IMR-90 (cell line): ENCODE data around the gene PCK1. TPM values are rescaled to one million over a fixed set of nuclear protein-coding genes. Genes with fewer than 3 reads are reported as not detected.

Experiments
- ATAC-seq: fragments of 200-7000 bp; cut with Tn5 transposase; 2 replicates; pipeline ENCODE4 v1.9.1; 2020; ENCODE audit warnings: low read depth, mild to moderate bottlenecking, moderate library complexity
- BruUV-seq: library from RNA; stranded (reverse); fragments of 400-500 nt; replicated peaks from 2 replicates; lab custom pipeline; 2021; lab: Mats Ljungman, UMichigan
- CTCF ChIA-PET: fragments of 300-600 bp; formaldehyde crosslinking; extraction: SDS; loops from one replicate; lab custom pipeline; 2021; ENCODE audit warnings: antibody characterized with exemption; lab: Yijun Ruan, JAX
- POLR2A ChIA-PET: fragments of 300-600 bp; sonication (Branson Sonifier 250); formaldehyde crosslinking; loops from one replicate; lab custom pipeline; 2022; ENCODE audit warnings: antibody characterized with exemption; ENCODE audit not compliant: unreplicated experiment; lab: Charles Lee
- DNase-seq: peaks from one replicate; pipeline ENCODE4 v3.0.0; 2013
- H2AFZ ChIP-seq: replicated peaks from 2 replicates; pipeline ENCODE3; 2013; ENCODE audit warnings: low read length, mild to moderate bottlenecking; ENCODE audit not compliant: poor library complexity
- H2AK5ac ChIP-seq: 2 replicates; pipeline ENCODE4 v1.6.1; 2013; ENCODE audit warnings: low read depth, low read length, inconsistent platforms
- H2AK9ac ChIP-seq: replicated peaks from 2 replicates; pipeline ENCODE3; 2013; ENCODE audit warnings: mild to moderate bottlenecking, low read depth, low read length, moderate library complexity; ENCODE audit not compliant: poor library complexity
- H2BK120ac ChIP-seq: 2 replicates; pipeline ENCODE4 v1.6.1; 2013; ENCODE audit warnings: low read depth, low read length, inconsistent platforms
- H2BK15ac ChIP-seq: 3 replicates; pipeline ENCODE4 v1.6.1; 2013; ENCODE audit warnings: low read depth, low read length, inconsistent platforms
- H2BK20ac ChIP-seq: 2 replicates; pipeline ENCODE4 v1.6.1; 2013; ENCODE audit warnings: low read depth, mild to moderate bottlenecking, inconsistent platforms, low read length, moderate library complexity
- H2BK5ac ChIP-seq: 2 replicates; pipeline ENCODE4 v1.6.1; 2013; ENCODE audit warnings: mild to moderate bottlenecking, low read depth, low read length, inconsistent platforms; ENCODE audit not compliant: poor library complexity, severe bottlenecking
- H3K14ac ChIP-seq: replicated peaks from 2 replicates; pipeline ENCODE4 v1.6.1; 2013; ENCODE audit warnings: low read depth, low read length, inconsistent platforms
- H3K18ac ChIP-seq: 2 replicates; pipeline ENCODE4 v1.6.1; 2013; ENCODE audit warnings: low read depth, low read length, control low read depth
- H3K23ac ChIP-seq: 2 replicates; pipeline ENCODE4 v1.6.1; 2013; ENCODE audit warnings: low read depth, low read length, inconsistent platforms
- H3K27ac ChIP-seq: 2 replicates; pipeline ENCODE4 v1.5.1; 2013; ENCODE audit warnings: mild to moderate bottlenecking, control low read depth, low read length; ENCODE audit not compliant: insufficient read depth
- H3K27me3 ChIP-seq: 2 replicates; pipeline ENCODE4 v1.6.1; 2013; ENCODE audit warnings: low read length; ENCODE audit not compliant: control insufficient read depth, insufficient read depth
- H3K36me3 ChIP-seq: 2 replicates; pipeline ENCODE4 v1.6.1; 2013; ENCODE audit warnings: low read length, mixed read lengths; ENCODE audit not compliant: control insufficient read depth, insufficient read depth
- H3K4ac ChIP-seq: 2 replicates; pipeline ENCODE4 v1.6.1; 2013; ENCODE audit warnings: low read depth, low read length, inconsistent platforms
- H3K4me1 ChIP-seq: 2 replicates; pipeline ENCODE4 v1.6.1; 2013; ENCODE audit warnings: low read length, mixed read lengths; ENCODE audit not compliant: control insufficient read depth, insufficient read depth
- H3K4me2 ChIP-seq: 2 replicates; pipeline ENCODE4 v1.6.1; 2013; ENCODE audit warnings: low read depth, mild to moderate bottlenecking, control low read depth, low read length, moderate library complexity
- H3K4me3 ChIP-seq: 2 replicates; pipeline ENCODE4 v1.5.1; 2013; ENCODE audit warnings: low read depth, mild to moderate bottlenecking, control low read depth, low read length, moderate library complexity; ENCODE audit not compliant: insufficient read depth
- H3K56ac ChIP-seq: 2 replicates; pipeline ENCODE4 v1.6.1; 2013; ENCODE audit warnings: low read length, inconsistent platforms; ENCODE audit not compliant: insufficient read depth; ENCODE audit errors: extremely low read depth
- H3K79me1 ChIP-seq, 2 experiments: 2 replicates each; pipeline ENCODE4 v1.6.1; 2013; ENCODE audit warnings: low read length in 2 of 2, inconsistent platforms in 1 of 2, low read depth in 1 of 2
- H3K9ac ChIP-seq: 2 replicates; pipeline ENCODE4 v1.6.1; 2013; ENCODE audit warnings: low read depth, low read length, control low read depth
- H3K9me1 ChIP-seq: 2 replicates; pipeline ENCODE4 v1.6.1; 2013; ENCODE audit warnings: low read length, inconsistent platforms; ENCODE audit not compliant: insufficient read depth
- H3K9me3 ChIP-seq: 2 replicates; pipeline ENCODE4 v1.6.1; 2013; ENCODE audit warnings: low read length; ENCODE audit not compliant: control insufficient read depth, insufficient read depth
- H4K20me1 ChIP-seq: 2 replicates; pipeline ENCODE4 v1.6.1; 2013; ENCODE audit warnings: low read length, inconsistent platforms; ENCODE audit not compliant: insufficient read depth
- H4K5ac ChIP-seq: 2 replicates; pipeline ENCODE4 v1.6.1; 2013; ENCODE audit warnings: mild to moderate bottlenecking, low read depth, low read length, control low read depth
- H4K8ac ChIP-seq, 2 experiments: 2 replicates each; pipeline ENCODE4 v1.6.1; 2013; ENCODE audit warnings: low read depth in 2 of 2, low read length in 2 of 2, control low read depth in 1 of 2, inconsistent platforms in 1 of 2
- H4K91ac ChIP-seq: 2 replicates; pipeline ENCODE4 v1.6.1; 2013; ENCODE audit warnings: low read depth, low read length, inconsistent platforms; ENCODE audit not compliant: insufficient read depth
- CEBPB ChIP-seq: IDR thresholded peaks from 2 replicates; pipeline ENCODE4 v1.6.1; 2012; ENCODE audit warnings: low read depth, low read length, improper control_type of control experiment
- MAZ ChIP-seq: IDR thresholded peaks from 2 replicates; pipeline ENCODE4 v1.6.1; 2012; ENCODE audit warnings: low read depth, mild to moderate bottlenecking, low read length, improper control_type of control experiment, moderate library complexity, borderline replicate concordance
- RCOR1 ChIP-seq: IDR thresholded peaks from 2 replicates; pipeline ENCODE4 v1.6.1; 2012; ENCODE audit warnings: mild to moderate bottlenecking, low read length, improper control_type of control experiment; ENCODE audit not compliant: insufficient replicate concordance
- WGBS, 2 experiments: methylation state at CpG; one replicate each; pipeline versions ENCODE4 v1.1.5 to v1.1.7; 2013; ENCODE audit warnings: missing lambda C conversion rate in 2 of 2; ENCODE audit not compliant: insufficient read length in 1 of 2; ENCODE audit errors: extremely low coverage in 2 of 2; 5-methylcytosine and 5-hydroxymethylcytosine counted together
- dilution Hi-C: fragments of 300-500 bp; cut with HindIII; formaldehyde crosslinking; loops from one replicate; pipeline ENCODE4 v1.14.3; 2018; ENCODE audit warnings: low sequenced_read_pairs; ENCODE audit not compliant: unreplicated experiment
- in situ Hi-C: fragments of 300-500 bp; cut with MboI; formaldehyde crosslinking; loops from 3 replicates; pipeline ENCODE4 v1.14.3; 2019; ENCODE audit warnings: low sequenced_read_pairs, inconsistent platforms, mixed read lengths
- intact Hi-C: fragments of 100-400 bp; cut with micrococcal nuclease; formaldehyde crosslinking; loops from 2 replicates; pipeline ENCODE4 v1.10.0; 2022
- polyA plus RNA-seq, 3 experiments: library from polyadenylated mRNA; depleted of rRNA; stranded (reverse); fragments of >200 nt; gene quantifications; 2 replicates each; pipeline ENCODE4 v1.2.3, GENCODE V29; 2012; ENCODE audit warnings: low replicate concordance in 1 of 3
- total RNA-seq: library from RNA; depleted of rRNA; stranded (reverse); fragments of >200 nt; gene quantifications from 2 replicates; pipeline ENCODE4 v1.2.3, GENCODE V29; 2012

Gene PCK1
- total and polyA plus RNA-seq, 2 of the 4 experiments (the other 2 are of a cell fraction), result not detected

- intact Hi-C loops, result no loop called here
- POLR2A ChIA-PET, result no interaction called here
Measured at GRCh38 chr20:57535297-57535696, 25.6 kb upstream of the PCK1 start.

More at GRCh38 chr20:57535297-57535696, 25.6 kb upstream of the PCK1 start:
- Histone ChIP-seq H3K56ac (no peak overlapping the region), H3K36me3 (no peaks in the 10 kb centered on the region), H4K8ac (no peak overlapping the region), H3K9me3 (no peaks in the 10 kb centered on the region), H2BK15ac (no peak overlapping the region), H3K9me1 (no peaks in the 10 kb centered on the region), H4K5ac (no peak overlapping the region), H3K14ac (no peak overlapping the region), H3K27me3 (peaks cover 5% of the 10 kb centered on the region; the same call in 1 of the 2 replicates), H2BK120ac (no peak overlapping the region), H3K4me1 (no peaks in the 10 kb centered on the region), H2BK20ac (no peak overlapping the region), H2AK9ac (no peak overlapping the region), H2AK5ac (no peak overlapping the region), H3K18ac (no peak overlapping the region), H4K91ac (no peak overlapping the region), H3K4me3 (no peak overlapping the region), H3K4ac (no peak overlapping the region), H3K27ac (no peak overlapping the region), H2BK5ac (no peak overlapping the region), H3K4me2 (no peak overlapping the region), H3K23ac (no peak overlapping the region), H3K9ac (no peak overlapping the region), H3K79me1 (no peaks in the 10 kb centered on the region), H4K20me1 (no peaks in the 10 kb centered on the region), H2AFZ (no peak overlapping the region)
- WGBS, 2 experiments, result no CpG with 5 or more reads among the region's 5 CpGs
- TF ChIP-seq CEBPB (no peak), MAZ (no peak), RCOR1 (no peak)
- DNase-seq (no peak), ATAC-seq (no peak)
- dilution Hi-C loops, result no loop called here
- in situ Hi-C loops, result no loop called here
- no TSS peak for BruUV-seq
- CTCF ChIA-PET, result no interaction called here
